ENCODE results near the gene GFRA4. TPM values are rescaled to one million over a fixed set of nuclear protein-coding genes. Genes with fewer than 3 reads are reported as not detected.

The GFRA4 gene
- total RNA-seq, 1 donor from 2014 or later: not detected

DNA sequence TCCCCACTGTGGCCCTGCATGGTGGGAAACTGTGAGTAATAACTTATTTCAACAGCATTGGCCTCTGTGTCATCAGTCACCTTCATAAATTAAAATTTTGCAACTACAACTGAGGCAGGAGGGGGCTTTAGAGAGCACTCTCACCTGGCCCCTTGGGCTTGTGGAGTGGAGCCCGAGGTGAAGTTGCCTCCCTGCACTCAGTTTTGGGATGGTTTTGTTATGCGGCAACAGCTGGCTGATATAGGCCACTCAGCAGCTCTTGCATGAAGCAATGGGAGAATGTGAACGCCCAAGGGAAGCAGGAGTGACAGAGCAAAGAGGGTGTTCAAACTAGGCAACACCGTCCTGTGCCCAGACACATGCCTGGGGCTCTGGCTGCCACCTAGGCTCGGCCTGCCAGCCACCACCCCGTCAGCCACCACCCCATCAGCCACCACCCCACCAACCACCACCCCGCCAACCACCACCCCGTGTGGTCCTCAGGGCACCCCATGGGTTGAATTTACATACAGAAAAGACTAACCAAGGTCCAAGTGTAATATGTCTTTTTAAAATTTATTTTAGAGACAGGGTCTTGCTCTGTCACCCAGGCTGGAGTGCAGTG lies 4.3 kb upstream of the GFRA4 start:
- no peak overlapping the region for H3K4me3 Mint-ChIP-seq (ENCODE audit: unreplicated experiment)
- H3K27me3 Mint-ChIP-seq (ENCODE audit: low read depth): peaks cover 7% of the 10 kb centered on the region
- no peaks in the 10 kb centered on the region for H3K4me1 Mint-ChIP-seq (ENCODE audit: low read depth)
- H3K27ac Mint-ChIP-seq (ENCODE audit: unreplicated experiment): no peak overlapping the region
- DNase-seq (ENCODE audit: low spot score): no peak
- TF ChIP-seq, protein P1, sequence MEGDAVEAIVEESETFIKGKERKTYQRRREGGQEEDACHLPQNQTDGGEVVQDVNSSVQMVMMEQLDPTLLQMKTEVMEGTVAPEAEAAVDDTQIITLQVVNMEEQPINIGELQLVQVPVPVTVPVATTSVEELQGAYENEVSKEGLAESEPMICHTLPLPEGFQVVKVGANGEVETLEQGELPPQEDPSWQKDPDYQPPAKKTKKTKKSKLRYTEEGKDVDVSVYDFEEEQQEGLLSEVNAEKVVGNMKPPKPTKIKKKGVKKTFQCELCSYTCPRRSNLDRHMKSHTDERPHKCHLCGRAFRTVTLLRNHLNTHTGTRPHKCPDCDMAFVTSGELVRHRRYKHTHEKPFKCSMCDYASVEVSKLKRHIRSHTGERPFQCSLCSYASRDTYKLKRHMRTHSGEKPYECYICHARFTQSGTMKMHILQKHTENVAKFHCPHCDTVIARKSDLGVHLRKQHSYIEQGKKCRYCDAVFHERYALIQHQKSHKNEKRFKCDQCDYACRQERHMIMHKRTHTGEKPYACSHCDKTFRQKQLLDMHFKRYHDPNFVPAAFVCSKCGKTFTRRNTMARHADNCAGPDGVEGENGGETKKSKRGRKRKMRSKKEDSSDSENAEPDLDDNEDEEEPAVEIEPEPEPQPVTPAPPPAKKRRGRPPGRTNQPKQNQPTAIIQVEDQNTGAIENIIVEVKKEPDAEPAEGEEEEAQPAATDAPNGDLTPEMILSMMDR (IDR thresholded peaks at IDR 0.05): no peak
- H3K9me3 Mint-ChIP-seq (ENCODE audit: low read depth): no peaks in the 10 kb centered on the region
- H3K36me3 Mint-ChIP-seq (ENCODE audit: low read depth): no peaks in the 10 kb centered on the region

DNA sequence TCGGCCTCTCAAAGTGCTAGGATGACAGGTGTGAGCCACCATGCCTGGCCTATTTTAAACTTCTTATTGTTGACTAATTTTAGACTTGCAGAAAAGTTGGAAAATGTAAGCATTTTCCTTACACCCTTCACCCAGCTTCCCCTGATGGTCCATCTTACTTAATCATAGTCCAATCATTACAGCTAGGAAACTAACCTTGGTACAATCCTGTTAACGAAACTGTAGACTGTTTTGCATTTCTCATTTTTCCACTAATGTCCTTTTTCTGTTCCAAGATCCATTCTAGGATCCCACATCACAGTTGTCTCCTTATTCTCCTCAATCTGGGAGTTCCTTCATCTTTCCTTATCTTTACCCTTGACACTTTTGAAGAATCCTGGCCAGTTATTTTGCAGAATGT lies 659 bp upstream of the GFRA4 start:
- TF ChIP-seq, protein P1 (IDR thresholded peaks at IDR 0.05): no peak
- Mint-ChIP-seq H3K9me3 (ENCODE audit: low read depth) (no peaks in the 10 kb centered on the region), H3K4me3 (ENCODE audit: unreplicated experiment) (no peak overlapping the region), H3K27ac (ENCODE audit: unreplicated experiment) (no peak overlapping the region), H3K4me1 (ENCODE audit: low read depth) (no peaks in the 10 kb centered on the region), H3K36me3 (ENCODE audit: low read depth) (no peaks in the 10 kb centered on the region), H3K27me3 (ENCODE audit: low read depth) (peaks cover 20% of the 10 kb centered on the region)
- peak; percentile 9 for DNase-seq (ENCODE audit: low spot score)

DNA sequence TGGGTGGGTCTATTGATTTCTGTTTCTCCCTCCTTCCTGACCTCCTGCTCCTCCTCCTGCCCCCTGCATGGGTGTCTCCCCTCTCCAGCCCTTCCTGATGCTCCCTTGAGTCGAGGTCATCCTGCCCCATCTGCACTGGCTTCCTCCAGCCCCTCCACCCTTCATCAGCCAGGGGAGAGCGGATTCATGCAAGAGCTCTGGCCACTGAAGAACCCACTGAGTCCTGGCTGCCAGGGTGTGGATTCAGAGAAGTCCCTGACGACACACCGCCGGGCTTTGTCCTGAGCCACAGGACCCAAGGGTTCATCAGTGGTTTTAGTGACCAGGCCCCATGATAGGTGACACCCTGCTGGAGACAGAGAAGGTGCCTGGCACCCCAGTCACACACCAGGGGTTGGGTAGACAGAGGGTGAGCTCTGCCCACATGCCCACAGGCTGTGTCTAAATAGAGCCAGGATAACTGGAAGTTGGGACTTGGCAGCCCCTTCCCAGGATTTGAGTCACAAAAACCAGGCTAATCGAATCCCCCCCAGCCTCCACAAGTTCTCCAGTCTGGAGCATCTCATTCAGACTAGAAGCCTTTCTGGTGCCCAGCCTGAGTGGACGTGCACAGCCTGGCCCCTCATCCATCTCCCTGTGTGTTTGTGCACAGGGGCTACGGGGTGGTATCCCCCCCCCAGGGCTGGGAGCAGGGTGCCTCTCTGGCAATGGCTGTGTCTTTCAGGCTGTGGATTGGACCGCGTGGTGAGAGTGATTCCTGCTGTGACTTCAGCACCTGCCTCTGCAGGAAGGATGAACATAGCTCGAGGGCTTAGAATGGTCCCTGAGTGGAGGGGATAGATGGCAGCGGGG lies 1.2 kb downstream of the GFRA4 start:
- H3K27me3 Mint-ChIP-seq (ENCODE audit: low read depth): peaks cover 23% of the 10 kb centered on the region
- no peaks in the 10 kb centered on the region for H3K36me3 Mint-ChIP-seq (ENCODE audit: low read depth)
- TF ChIP-seq, protein P1 (IDR thresholded peaks at IDR 0.05): no peak
- no peak overlapping the region for H3K4me3 Mint-ChIP-seq (ENCODE audit: unreplicated experiment)
- H3K27ac Mint-ChIP-seq (ENCODE audit: unreplicated experiment): no peak overlapping the region
- peak; percentile 76 for DNase-seq (ENCODE audit: low spot score)
- H3K9me3 Mint-ChIP-seq (ENCODE audit: low read depth): no peaks in the 10 kb centered on the region
- H3K4me1 Mint-ChIP-seq (ENCODE audit: low read depth): no peaks in the 10 kb centered on the region

DNA sequence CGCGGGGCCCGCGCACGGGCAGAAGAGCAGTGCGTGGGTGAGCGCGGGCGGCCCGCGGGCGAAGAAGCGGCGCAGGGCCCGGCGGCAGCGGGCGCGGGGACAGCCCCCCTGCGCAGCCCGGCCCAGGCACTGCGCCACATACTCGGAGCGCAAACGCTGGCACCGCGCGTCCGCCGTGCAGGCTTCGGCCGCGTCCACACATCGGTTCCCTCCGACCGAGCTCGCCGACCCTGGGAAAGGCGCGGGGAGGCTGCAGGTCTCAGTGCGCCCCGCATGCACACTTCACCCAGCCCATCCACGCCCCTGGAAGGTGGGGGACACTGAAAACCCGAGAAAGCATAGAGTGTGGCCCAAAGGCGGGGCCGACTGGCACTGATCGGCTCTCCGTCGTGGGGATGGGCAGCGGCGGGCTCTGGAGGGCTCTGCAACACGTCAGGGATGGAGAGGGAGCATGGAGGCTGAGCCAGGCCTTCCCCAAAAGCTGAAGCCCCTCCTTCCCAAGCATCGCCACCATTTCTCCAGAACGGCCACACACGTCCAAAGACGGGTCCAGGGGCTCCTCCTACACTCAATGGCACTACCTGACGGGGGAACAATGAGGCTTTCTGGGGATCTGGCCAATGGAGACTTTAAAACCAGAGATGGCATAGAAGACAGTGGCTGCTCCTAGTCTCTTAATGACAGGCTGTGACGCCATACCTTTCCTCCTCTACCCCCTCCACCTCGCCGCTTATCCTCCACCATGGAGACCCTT lies 2.0 kb downstream of the GFRA4 start:
- Mint-ChIP-seq H3K9me3 (ENCODE audit: low read depth) (no peaks in the 10 kb centered on the region), H3K4me1 (ENCODE audit: low read depth) (no peaks in the 10 kb centered on the region), H3K27me3 (ENCODE audit: low read depth) (peaks cover 23% of the 10 kb centered on the region), H3K27ac (ENCODE audit: unreplicated experiment) (no peak overlapping the region), H3K36me3 (ENCODE audit: low read depth) (no peaks in the 10 kb centered on the region), H3K4me3 (ENCODE audit: unreplicated experiment) (no peak overlapping the region)
- TF ChIP-seq, protein P1 (IDR thresholded peaks at IDR 0.05): no peak
- peak; percentile 89 for DNase-seq (ENCODE audit: low spot score)

All from chondrocyte (in vitro differentiated cells).